ENCODE data around the gene ANKRD24.
"Not testable (repeated sequence)": the region's sequence is repeated elsewhere in the genome, so short reads cannot be mapped to it uniquely, and the experiment has no call there.

DNA sequence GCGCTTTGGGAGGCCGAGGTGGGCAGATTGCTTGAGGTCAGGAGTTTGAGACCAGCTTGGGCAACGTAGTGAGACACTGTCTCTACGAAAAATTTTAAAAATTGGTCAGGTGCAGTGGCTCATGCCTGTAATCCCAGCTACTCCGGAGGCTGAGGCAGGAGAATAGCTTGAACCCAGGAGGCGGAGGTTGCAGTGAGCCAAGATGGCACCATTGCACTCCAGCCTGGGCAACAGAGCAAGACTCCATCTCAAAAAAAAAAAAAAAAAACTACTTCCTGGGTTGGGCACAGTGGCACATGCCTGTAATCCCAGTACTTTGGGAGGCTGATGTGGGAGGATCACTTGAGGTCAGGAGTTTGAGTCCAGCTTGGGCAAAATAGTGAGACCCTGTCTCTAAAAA lies 49.0 kb downstream of the ANKRD24 start:
- TF ChIP-seq, protein P1, sequence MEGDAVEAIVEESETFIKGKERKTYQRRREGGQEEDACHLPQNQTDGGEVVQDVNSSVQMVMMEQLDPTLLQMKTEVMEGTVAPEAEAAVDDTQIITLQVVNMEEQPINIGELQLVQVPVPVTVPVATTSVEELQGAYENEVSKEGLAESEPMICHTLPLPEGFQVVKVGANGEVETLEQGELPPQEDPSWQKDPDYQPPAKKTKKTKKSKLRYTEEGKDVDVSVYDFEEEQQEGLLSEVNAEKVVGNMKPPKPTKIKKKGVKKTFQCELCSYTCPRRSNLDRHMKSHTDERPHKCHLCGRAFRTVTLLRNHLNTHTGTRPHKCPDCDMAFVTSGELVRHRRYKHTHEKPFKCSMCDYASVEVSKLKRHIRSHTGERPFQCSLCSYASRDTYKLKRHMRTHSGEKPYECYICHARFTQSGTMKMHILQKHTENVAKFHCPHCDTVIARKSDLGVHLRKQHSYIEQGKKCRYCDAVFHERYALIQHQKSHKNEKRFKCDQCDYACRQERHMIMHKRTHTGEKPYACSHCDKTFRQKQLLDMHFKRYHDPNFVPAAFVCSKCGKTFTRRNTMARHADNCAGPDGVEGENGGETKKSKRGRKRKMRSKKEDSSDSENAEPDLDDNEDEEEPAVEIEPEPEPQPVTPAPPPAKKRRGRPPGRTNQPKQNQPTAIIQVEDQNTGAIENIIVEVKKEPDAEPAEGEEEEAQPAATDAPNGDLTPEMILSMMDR (IDR thresholded peaks at IDR 0.05; ENCODE audit: insufficient read depth, low read length, poor library complexity, severe bottlenecking), result not testable (repeated sequence)
- TF ChIP-seq EZH2phosphoT487 (conservative IDR thresholded peaks at IDR 0.05; ENCODE audit: low read length), result not testable (repeated sequence)
